Vagina (tissue), 2 donors: Measurements from ENCODE around the gene BAHCC1.

Experiments used
- POLR2AphosphoS5 ChIP-seq, 2 donors: sonication (generic); formaldehyde crosslinking; IDR thresholded peaks; one replicate each; pipeline ENCODE4 v1.9.0; 2017; ENCODE audit warnings: antibody characterized with exemption in 2 of 2, mild to moderate bottlenecking in 2 of 2, low read depth in 1 of 2; ENCODE audit not compliant: insufficient read depth in 1 of 2
- TF ChIP-seq, protein P1 (sequence below), 3 experiments: fragments of 450-650 bp in 2 of 3; fragments of 200-600 bp in 1 of 3; sonication (generic) in 1 of 3; IDR thresholded peaks; one replicate each; pipeline ENCODE4 v1.5.1; 2017 to 2019; ENCODE audit warnings: antibody characterized with exemption in 3 of 3, mild to moderate bottlenecking in 2 of 3, moderate library complexity in 2 of 3

DNA sequence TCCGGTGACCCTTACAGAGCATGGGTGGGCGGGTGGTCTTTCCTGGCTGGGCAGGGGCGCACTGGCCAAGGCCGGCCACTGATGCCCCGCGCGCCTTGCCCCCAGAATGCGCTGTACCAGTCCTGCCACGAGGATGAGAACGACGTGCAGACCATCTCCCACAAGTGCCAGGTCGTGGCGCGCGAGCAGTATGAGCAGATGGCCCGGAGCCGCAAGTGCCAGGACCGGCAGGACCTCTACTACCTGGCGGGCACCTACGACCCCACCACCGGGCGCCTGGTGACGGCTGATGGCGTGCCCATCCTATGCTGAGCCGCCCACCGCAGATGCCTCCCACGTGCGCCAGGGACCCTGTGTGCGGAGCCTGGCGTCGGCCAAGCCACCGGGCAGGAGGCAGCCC lies 68.2 kb downstream of the BAHCC1 start:
- TF ChIP-seq, protein P1, sequence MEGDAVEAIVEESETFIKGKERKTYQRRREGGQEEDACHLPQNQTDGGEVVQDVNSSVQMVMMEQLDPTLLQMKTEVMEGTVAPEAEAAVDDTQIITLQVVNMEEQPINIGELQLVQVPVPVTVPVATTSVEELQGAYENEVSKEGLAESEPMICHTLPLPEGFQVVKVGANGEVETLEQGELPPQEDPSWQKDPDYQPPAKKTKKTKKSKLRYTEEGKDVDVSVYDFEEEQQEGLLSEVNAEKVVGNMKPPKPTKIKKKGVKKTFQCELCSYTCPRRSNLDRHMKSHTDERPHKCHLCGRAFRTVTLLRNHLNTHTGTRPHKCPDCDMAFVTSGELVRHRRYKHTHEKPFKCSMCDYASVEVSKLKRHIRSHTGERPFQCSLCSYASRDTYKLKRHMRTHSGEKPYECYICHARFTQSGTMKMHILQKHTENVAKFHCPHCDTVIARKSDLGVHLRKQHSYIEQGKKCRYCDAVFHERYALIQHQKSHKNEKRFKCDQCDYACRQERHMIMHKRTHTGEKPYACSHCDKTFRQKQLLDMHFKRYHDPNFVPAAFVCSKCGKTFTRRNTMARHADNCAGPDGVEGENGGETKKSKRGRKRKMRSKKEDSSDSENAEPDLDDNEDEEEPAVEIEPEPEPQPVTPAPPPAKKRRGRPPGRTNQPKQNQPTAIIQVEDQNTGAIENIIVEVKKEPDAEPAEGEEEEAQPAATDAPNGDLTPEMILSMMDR (IDR thresholded peaks at IDR 0.05): no peak
- no peak for TF ChIP-seq POLR2AphosphoS5 (IDR thresholded peaks at IDR 0.05; ENCODE audit: insufficient read depth in 1 of 2, low read depth in 1 of 2)
